COR-L47 (cell line): Measurements from ENCODE around the gene RNLS.

Experiments used
- DNase-seq: peaks from one replicate; lab custom pipeline; 2025; lab: John Stamatoyannopoulos, UW

Gene RNLS

GRCh38 chr10:88428442-88428841 lies 154.7 kb downstream of the RNLS start:
- peak; percentile 61 for DNase-seq

GRCh38 chr10:88427024-88427423 lies 156.1 kb downstream of the RNLS start:
- no peak for DNase-seq

- no peak for DNase-seq
Observed at GRCh38 chr10:88424881-88425280, 158.2 kb downstream of the RNLS start.

- DNase-seq: no peak
Observed at GRCh38 chr10:88423732-88424131, 159.4 kb downstream of the RNLS start.

- DNase-seq: no peak
Observed at GRCh38 chr10:88421590-88421989, 161.5 kb downstream of the RNLS start.

GRCh38 chr10:88418871-88419270 lies 164.2 kb downstream of the RNLS start:
- DNase-seq: no peak

GRCh38 chr10:88417387-88418030 lies 165.6 kb downstream of the RNLS start:
- DNase-seq: no peak

- no peak for DNase-seq
Observed at GRCh38 chr10:88416801-88417200, 166.3 kb downstream of the RNLS start.

- no peak for DNase-seq
Observed at GRCh38 chr10:88415533-88416130, 167.5 kb downstream of the RNLS start.

GRCh38 chr10:88413412-88413811 lies 169.7 kb downstream of the RNLS start:
- DNase-seq: no peak

- no peak for DNase-seq
Observed at GRCh38 chr10:88411772-88412349, 171.3 kb downstream of the RNLS start.

GRCh38 chr10:88409824-88410223 lies 173.3 kb downstream of the RNLS start:
- no peak for DNase-seq

GRCh38 chr10:88409236-88409635 lies 173.9 kb downstream of the RNLS start:
- no peak for DNase-seq

GRCh38 chr10:88408096-88408495 lies 175.0 kb downstream of the RNLS start:
- DNase-seq: no peak

GRCh38 chr10:88404133-88404532 lies 179.0 kb downstream of the RNLS start:
- DNase-seq: no peak

GRCh38 chr10:88401671-88402347 lies 181.3 kb downstream of the RNLS start:
- DNase-seq: no peak

GRCh38 chr10:88399240-88399639 lies 183.9 kb downstream of the RNLS start:
- no peak for DNase-seq

GRCh38 chr10:88395677-88396076 lies 187.4 kb downstream of the RNLS start:
- DNase-seq: no peak

GRCh38 chr10:88392222-88392621 lies 190.9 kb downstream of the RNLS start:
- no peak for DNase-seq

- DNase-seq: no peak
Observed at GRCh38 chr10:88390041-88390440, 193.1 kb downstream of the RNLS start.

- DNase-seq: no peak
Observed at GRCh38 chr10:88389456-88389855, 193.7 kb downstream of the RNLS start.

- DNase-seq: no peak
Observed at GRCh38 chr10:88388324-88388723, 194.8 kb downstream of the RNLS start.
